Fibroblast of mammary gland (primary cell): Measurements from ENCODE around the gene ASCC1.

Experiments used
- DNase-seq: peaks from one replicate; pipeline ENCODE4 v3.0.0-alpha.2; 2010; ENCODE audit warnings: low read depth
- H3K4me3 ChIP-seq: 2 replicates; pipeline ENCODE4 v1.5.1; 2011; ENCODE audit warnings: low read depth, mild to moderate bottlenecking, low read length, moderate library complexity; ENCODE audit not compliant: control insufficient read depth
- CTCF ChIP-seq: conservative IDR thresholded peaks from 2 replicates; pipeline ENCODE4 v1.5.1; 2011; ENCODE audit warnings: low read depth, low read length, inconsistent platforms; ENCODE audit not compliant: control insufficient read depth, insufficient read depth

ASCC1 gene

GRCh38 chr10:72085166-72085565 lies 130.9 kb downstream of the ASCC1 start:
- TF ChIP-seq CTCF = no peak
- no peak for DNase-seq
- H3K4me3 ChIP-seq = no peak overlapping the region

DNA sequence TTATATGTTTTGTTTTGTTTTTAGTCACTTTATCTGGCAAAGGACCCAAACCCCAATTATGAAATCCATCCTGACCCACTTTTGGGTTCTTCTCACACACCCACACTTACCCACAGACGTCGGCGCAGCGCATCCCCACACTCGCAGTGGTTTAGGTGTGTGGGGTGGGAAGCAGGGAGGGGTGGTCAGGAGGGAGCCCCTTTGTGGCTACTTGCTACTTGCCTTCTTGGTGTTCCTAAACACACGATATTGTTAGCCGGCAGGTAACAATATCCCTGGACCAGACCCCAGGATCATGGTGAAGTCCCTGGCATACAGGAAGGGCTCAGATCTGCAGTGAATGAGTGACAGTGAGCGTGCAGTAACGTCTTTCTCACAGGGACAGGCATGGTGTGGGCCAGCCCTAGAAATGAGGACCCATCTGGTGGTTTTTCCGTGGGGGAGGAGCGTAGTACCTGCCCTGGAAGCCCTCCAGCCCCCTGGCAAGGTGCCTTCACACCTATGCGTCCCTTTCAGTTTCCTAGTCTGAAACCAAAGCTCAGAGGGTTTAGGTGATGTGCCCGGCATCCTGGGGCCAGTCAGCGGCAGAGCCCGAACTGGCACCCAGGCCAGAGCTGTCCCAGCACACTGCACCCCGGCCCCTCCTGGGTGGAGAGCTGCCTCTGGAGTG lies 132.2 kb downstream of the ASCC1 start:
- DNase-seq = no peak
- no peak overlapping the region for H3K4me3 ChIP-seq

DNA sequence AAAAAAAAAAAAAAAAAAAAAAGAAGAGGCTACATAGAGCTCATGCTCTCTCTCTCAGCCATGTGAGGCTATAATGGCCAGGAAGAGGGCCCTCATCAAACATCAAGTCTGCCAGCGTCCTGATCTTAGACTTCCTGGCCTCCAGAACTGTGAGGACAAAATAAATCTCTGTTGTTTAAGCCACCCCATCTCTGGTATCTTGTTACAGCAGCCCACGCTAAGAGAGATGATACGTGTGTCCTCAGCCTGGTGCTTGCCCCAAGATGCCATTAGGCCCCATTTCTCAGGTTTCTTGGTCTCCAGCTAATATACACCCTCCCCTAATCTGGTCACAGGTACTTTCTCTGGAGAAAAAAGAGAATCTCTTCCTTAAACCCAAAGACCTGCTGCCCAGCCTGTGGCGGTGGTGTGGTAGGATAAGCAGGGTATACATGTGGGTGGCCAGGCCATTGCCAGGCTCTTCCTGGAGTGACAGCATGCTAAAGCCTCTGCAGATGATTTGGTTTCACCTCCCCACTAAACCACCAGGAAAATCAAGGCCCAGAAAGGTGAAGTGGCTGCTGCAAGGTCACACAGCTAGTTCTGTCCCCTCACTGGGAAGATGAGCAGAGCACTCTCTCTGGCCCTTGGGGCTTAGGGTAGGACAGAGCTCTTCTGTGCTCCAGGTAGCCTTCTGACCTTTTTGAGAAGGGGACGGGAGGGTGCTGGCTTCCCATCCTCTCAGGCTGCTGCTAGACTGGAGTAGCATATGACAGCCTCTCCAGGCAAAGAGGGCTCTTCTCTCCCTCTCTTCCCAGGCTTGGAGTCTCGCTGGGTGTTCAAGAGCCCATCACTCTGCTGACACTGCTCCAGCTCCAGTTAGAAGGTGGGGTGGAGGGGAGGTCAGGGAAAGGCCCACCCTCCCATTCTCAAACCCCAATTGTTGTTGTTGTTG lies 133.0 kb downstream of the ASCC1 start:
- no peak for TF ChIP-seq CTCF
- no peak for DNase-seq
- no peak overlapping the region for H3K4me3 ChIP-seq

More for the DNA sequence above, 132.2 kb downstream of the ASCC1 start:
- TF ChIP-seq CTCF = no peak

GRCh38 chr10:72081772-72082590 lies 134.1 kb downstream of the ASCC1 start:
- TF ChIP-seq CTCF = no peak
- no peak overlapping the region for H3K4me3 ChIP-seq
- no peak for DNase-seq

- no peak overlapping the region for H3K4me3 ChIP-seq
- DNase-seq = no peak
- no peak for TF ChIP-seq CTCF
Measured at GRCh38 chr10:72081210-72081609, 134.9 kb downstream of the ASCC1 start.
